ENCODE data around the gene NEIL3.

Gene NEIL3

GRCh38 chr4:177297785-177298391 lies 11.8 kb upstream of the NEIL3 start:
- H3K27ac ChIP-seq (ENCODE audit: low read length): no peak overlapping the region
- H4K20me1 ChIP-seq (ENCODE audit: insufficient read depth, low read length): no peaks in the 10 kb centered on the region
- H3K4me2 ChIP-seq (ENCODE audit: low read depth, low read length): no peak overlapping the region
- H3K4me1 ChIP-seq (ENCODE audit: low read length): no peaks in the 10 kb centered on the region
- H3K9ac ChIP-seq (ENCODE audit: low read length): no peak overlapping the region
- H3K27me3 ChIP-seq (replicated peaks; ENCODE audit: insufficient read depth, low read length): no peaks in the 10 kb centered on the region
- H3K9me2 ChIP-seq (replicated peaks; ENCODE audit: insufficient read depth, low read length): no peaks in the 10 kb centered on the region
- no peak overlapping the region for H3K4me3 ChIP-seq (ENCODE audit: low read length)
- no peak for TF ChIP-seq EZH2phosphoT487 (IDR thresholded peaks at IDR 0.05; ENCODE audit: low read length)
- TF ChIP-seq CTCF (IDR thresholded peaks at IDR 0.05; ENCODE audit: low read length): no peak
- no peak for TF ChIP-seq EZH2 (optimal IDR thresholded peaks at IDR 0.05; ENCODE audit: low read depth, low read length)
- DNase-seq: no peak
- H3K9me3 ChIP-seq (replicated peaks; ENCODE audit: insufficient read depth, low read length): no peaks in the 10 kb centered on the region
- no peak overlapping the region for H2AFZ ChIP-seq (ENCODE audit: low read length)
- H3K79me2 ChIP-seq (ENCODE audit: low read length): no peaks in the 10 kb centered on the region
- H3F3A ChIP-seq (ENCODE audit: insufficient read depth, low read length): no peaks in the 10 kb centered on the region
- H3K36me3 ChIP-seq (replicated peaks; ENCODE audit: insufficient read depth, low read length): no peaks in the 10 kb centered on the region

- H3K4me2 ChIP-seq (ENCODE audit: low read depth, low read length): no peak overlapping the region
- H3K9me2 ChIP-seq (replicated peaks; ENCODE audit: insufficient read depth, low read length): no peaks in the 10 kb centered on the region
- H2AFZ ChIP-seq (ENCODE audit: low read length): no peak overlapping the region
- no peak for TF ChIP-seq EZH2 (optimal IDR thresholded peaks at IDR 0.05; ENCODE audit: low read depth, low read length)
- no peak for TF ChIP-seq EZH2phosphoT487 (IDR thresholded peaks at IDR 0.05; ENCODE audit: low read length)
- no peak for TF ChIP-seq CTCF (IDR thresholded peaks at IDR 0.05; ENCODE audit: low read length)
- no peaks in the 10 kb centered on the region for H3K27me3 ChIP-seq (replicated peaks; ENCODE audit: insufficient read depth, low read length)
- no peaks in the 10 kb centered on the region for H4K20me1 ChIP-seq (ENCODE audit: insufficient read depth, low read length)
- H3K27ac ChIP-seq (ENCODE audit: low read length): no peak overlapping the region
- no peak overlapping the region for H3K9ac ChIP-seq (ENCODE audit: low read length)
- H3F3A ChIP-seq (ENCODE audit: insufficient read depth, low read length): no peaks in the 10 kb centered on the region
- no peaks in the 10 kb centered on the region for H3K36me3 ChIP-seq (replicated peaks; ENCODE audit: insufficient read depth, low read length)
- no peaks in the 10 kb centered on the region for H3K79me2 ChIP-seq (ENCODE audit: low read length)
- H3K9me3 ChIP-seq (replicated peaks; ENCODE audit: insufficient read depth, low read length): no peaks in the 10 kb centered on the region
- no peaks in the 10 kb centered on the region for H3K4me1 ChIP-seq (ENCODE audit: low read length)
- no peak for DNase-seq
- H3K4me3 ChIP-seq (ENCODE audit: low read length): no peak overlapping the region
Observed at GRCh38 chr4:177301126-177301639, 8.5 kb upstream of the NEIL3 start.

GRCh38 chr4:177302371-177303100 lies 7.1 kb upstream of the NEIL3 start:
- H3K4me2 ChIP-seq (ENCODE audit: low read depth, low read length): no peak overlapping the region
- no peak overlapping the region for H2AFZ ChIP-seq (ENCODE audit: low read length)
- no peaks in the 10 kb centered on the region for H4K20me1 ChIP-seq (ENCODE audit: insufficient read depth, low read length)
- H3K27ac ChIP-seq (ENCODE audit: low read length): no peak overlapping the region
- H3K9me3 ChIP-seq (replicated peaks; ENCODE audit: insufficient read depth, low read length): no peaks in the 10 kb centered on the region
- H3K9me2 ChIP-seq (replicated peaks; ENCODE audit: insufficient read depth, low read length): no peaks in the 10 kb centered on the region
- H3K4me1 ChIP-seq (ENCODE audit: low read length): no peaks in the 10 kb centered on the region
- H3K9ac ChIP-seq (ENCODE audit: low read length): no peak overlapping the region
- no peaks in the 10 kb centered on the region for H3K36me3 ChIP-seq (replicated peaks; ENCODE audit: insufficient read depth, low read length)
- H3K4me3 ChIP-seq (ENCODE audit: low read length): no peak overlapping the region
- no peaks in the 10 kb centered on the region for H3K79me2 ChIP-seq (ENCODE audit: low read length)
- H3F3A ChIP-seq (ENCODE audit: insufficient read depth, low read length): no peaks in the 10 kb centered on the region
- no peak for DNase-seq
- no peaks in the 10 kb centered on the region for H3K27me3 ChIP-seq (replicated peaks; ENCODE audit: insufficient read depth, low read length)
- TF ChIP-seq EZH2phosphoT487 (IDR thresholded peaks at IDR 0.05; ENCODE audit: low read length) (no peak), CTCF (IDR thresholded peaks at IDR 0.05; ENCODE audit: low read length) (no peak), EZH2 (optimal IDR thresholded peaks at IDR 0.05; ENCODE audit: low read depth, low read length) (no peak)

All from MM.1S (cell line).